ENCODE measurements around the gene NFATC2.

Gene NFATC2

GRCh38 chr20:51409192-51409880 lies 133.2 kb downstream of the NFATC2 start:
- no peak for DNase-seq

GRCh38 chr20:51404297-51405060 lies 138.0 kb downstream of the NFATC2 start:
- no peak for DNase-seq

GRCh38 chr20:51403466-51404220 lies 138.9 kb downstream of the NFATC2 start:
- no peak for DNase-seq

DNA sequence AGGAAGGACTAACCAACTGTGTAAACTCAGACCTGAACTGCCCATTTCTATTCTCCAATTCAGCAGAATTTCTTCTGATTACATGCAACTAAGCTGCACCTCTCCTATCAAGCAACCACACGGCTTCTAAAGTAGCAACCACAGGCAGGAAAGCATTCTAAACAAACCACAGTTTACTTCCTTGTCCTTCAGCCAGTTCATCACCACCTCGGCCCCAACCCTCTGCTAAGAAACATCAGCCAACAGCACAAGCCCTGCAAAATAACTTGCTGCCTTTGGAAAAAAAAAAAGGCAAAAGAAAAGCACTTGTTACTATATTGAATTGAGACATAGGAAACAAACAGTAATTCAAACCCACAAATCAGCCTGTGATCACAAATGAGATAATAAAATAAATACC lies 140.3 kb downstream of the NFATC2 start:
- no peak for DNase-seq

DNA sequence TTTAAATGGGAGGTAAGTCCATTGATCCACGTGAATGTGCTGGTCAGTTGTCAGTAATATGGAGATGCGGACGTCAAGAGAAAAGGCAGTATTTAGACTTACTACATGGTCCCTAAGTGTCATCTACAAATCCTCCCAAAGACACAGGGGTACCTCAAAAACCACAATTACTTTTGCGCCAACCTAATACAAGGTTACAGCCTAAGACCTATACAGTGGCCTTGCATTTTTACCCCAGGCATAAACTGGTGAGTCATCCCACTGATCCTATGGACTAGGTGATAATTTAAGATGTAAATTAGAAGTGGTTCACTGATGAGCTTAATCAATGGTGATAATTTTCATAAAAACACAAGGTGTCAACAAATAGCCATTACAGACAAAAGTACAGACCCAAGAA lies 141.0 kb downstream of the NFATC2 start:
- no peak for DNase-seq

DNA sequence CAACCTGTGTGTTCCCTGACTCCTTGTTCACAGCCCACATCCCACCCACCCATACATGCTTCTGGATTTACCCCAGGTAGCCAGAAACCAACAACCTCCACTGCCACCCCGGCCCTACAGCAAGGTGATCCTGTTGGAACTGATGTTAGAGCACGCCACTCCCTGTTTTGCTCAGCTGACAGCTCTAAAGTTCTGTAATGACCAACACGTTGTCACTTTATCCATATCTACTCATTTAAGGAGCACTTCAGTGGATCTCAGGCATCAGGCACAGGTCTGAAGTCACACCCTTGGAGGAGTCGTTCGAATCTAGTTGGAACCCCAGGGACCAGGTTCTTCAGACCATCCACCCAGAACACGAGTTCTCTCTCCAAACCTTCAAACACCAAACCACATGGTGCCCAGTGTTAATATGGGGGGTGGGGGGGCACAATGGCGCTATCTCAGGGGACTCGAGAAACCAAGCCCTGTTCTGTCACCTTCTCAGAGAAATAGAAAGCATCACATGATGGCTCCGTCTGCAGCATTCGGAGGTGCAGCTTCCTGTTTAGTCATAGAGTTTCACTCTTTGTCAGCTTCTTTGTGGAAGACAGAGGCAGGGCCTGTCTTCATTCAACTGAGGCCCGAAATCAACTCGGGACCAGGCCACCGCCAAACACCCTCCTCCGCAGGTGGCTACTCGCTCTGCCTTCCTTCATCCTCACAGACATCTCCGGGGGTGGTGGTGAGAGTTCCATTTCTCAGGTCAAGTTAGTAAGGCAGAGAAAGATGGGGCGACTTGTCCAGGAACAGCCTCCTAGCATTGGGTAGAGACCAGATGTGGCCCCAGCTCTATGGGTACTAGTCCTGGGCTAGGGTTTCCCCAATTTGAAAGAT lies 142.2 kb downstream of the NFATC2 start:
- DNase-seq, result no peak

DNA sequence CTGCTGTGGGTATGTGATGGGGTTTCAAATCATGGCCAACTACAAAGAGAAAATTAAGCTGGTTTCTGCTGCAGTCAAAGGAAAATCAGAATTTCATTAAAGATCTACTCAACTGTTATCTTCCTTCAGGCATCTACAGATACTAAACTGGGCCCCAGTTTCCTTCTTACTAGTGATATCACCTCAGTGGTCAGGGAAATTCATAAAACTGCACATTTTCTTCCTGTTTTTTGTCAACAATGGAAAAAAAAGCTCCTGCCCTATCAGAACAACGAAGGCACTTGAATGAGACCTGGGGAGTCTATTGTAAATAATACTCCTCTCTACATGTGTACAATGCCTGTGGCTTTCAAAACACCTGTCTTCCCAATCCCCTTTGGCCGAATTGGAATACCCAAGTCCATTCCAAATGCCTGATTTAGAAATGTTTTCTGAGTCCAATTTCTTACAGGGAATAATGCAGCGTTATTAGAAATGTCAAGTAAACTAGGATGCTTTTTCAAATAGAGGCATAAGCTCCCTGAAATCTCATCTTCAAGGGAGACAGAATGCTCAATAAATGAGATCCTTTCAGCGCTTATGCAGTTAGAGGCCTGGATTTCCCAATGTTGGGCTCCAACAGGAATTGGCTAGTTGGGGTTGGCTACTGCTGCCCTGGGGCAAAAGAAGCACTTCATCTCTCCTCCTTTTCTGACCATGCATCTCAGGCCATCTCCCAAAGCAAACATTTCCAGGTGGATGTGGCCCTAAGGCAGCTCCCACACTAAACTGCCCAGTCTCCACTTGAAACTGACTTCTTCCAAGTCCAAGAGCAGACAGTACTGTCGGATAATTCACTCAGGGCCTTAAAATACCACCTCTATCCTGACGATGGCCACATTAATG lies 143.3 kb downstream of the NFATC2 start:
- no peak for DNase-seq

DNA sequence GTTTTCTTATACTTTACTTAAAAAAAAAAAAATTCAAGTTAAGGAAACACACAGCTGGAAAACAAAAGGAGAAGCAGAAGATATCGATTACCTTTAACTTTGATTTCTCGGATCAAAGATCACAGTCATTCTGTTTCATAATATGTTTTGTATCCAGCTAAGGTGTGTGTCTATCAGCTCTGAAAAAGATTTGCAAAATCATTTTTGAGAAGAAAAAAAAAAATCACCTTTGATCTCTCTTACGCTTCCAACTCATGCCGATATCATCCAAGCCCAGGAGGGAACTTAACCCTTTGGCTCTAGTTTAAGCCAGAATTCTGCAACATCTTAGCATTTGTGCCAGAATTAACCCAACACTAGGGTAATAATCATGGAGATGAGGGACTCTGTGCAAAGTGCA lies 144.0 kb downstream of the NFATC2 start:
- no peak for DNase-seq

DNA sequence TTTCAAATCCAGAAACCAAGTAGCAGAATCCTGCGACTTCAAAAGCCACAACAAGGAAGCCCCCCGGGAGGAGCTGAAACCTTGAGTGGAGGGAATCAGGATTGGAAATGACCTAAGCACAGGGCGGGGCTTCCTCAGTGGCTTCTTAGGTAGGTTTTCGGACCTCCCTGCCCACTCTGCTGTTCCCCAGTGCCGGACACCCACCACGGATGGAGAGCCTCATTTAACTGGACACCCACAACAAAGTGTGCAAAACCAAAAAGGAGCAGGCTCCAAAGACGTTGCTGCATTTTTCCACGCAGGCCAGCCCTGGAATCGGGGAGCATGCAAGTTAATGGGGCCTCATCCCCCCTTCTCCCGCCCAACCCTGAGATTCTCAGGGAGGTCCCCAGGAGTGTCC lies 144.4 kb downstream of the NFATC2 start:
- no peak for DNase-seq

GRCh38 chr20:51397137-51397536 lies 145.4 kb downstream of the NFATC2 start:
- no peak for DNase-seq

DNA sequence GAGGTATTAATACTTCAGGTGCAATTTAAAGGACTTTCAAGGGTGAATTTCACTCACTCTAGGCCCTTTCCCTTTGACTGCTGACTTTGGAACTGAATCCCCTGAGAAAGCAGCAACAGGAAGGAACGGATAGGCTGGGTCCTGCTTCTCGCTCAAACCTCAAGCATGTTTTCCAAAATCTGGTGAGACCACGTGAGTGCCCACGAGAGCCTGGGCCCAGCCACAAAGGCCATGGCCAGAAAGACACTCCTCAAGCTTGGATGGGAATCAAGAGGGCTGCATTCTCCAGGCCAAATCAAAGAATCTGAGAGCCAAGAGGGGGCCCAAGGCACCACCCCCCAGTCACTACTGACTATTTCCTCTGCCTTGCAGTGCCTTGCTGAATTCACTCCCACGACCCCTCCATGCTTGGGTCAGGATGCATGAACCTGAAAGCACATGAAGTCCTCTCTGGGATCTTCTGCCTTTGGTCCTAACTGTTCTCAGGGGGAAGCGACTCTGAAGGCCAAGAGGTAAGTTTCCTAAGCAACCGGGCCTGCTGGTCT lies 146.1 kb downstream of the NFATC2 start:
- DNase-seq, result peak; percentile 60

DNA sequence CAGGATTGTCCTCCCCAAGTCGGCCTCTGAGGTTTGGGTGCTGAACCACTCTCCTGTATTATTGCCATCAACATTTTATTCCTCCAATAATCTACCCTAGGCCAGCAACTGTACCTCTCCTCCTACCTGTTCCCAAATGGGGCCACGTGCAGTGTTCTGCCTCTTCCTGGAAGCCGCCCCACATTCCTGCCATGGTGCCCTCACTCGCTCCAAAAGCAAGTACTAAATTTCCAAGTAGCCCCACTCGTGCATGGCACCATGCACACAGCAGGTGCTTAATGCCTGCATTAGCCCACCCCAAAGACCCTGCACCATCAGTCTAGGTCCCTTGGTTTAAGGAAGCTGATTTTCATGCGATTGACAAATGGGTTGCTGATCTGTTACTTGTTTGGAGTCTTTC lies 147.8 kb downstream of the NFATC2 start:
- DNase-seq, result no peak

- DNase-seq, result peak; percentile 36
Measured at GRCh38 chr20:51393571-51393970, 148.9 kb downstream of the NFATC2 start.

DNA sequence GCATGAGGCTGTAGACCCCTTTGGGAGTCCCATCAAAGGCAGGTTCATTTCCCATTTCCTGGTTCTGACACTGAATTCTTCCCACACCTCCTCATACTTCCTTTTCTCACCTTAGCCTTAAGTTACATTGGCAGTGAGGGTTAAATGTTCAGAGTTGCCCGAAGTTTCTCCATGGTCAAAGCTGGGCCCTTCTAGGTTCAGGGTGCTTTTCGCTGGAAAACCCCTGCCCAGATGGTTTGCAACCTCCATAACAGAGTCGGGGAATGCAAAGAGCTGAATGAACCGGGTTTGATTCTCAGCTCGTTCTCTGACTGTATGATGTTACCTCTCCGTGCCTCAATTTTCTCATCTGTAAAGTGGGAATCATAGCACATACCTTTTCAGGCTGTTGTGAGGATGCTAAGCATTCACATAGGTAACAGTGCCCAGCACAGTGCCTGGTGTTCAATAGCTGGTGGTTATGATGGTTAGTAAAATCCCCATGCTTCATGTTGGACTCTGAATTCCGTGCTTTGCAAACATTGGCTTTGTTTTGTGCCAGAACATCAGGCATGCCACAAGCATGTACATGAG lies 149.8 kb downstream of the NFATC2 start:
- no peak for DNase-seq

GRCh38 chr20:51391926-51392325 lies 150.6 kb downstream of the NFATC2 start:
- DNase-seq, result no peak

GRCh38 chr20:51389543-51390264 lies 152.8 kb downstream of the NFATC2 start:
- no peak for DNase-seq

- no peak for DNase-seq
Measured at GRCh38 chr20:51388756-51389542, 153.6 kb downstream of the NFATC2 start.

DNA sequence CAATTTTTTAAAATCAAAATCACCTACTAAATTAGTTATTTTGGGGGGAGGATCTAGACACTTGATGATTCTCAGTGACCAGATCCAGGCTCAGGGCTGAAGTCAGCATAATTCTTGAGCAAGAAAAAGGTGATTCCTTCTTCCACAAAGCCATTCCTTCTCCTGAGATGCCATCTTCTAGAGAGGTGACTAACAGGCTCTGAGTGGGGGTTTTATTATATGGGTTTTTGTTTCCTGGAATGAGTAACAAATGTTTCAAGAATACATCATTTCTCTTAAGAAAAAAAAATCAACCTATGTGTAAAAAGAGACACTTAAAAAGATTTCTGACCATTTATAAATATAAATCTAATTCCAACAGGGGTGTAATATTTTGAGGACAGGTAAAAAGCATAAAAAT lies 154.3 kb downstream of the NFATC2 start:
- DNase-seq, result no peak

GRCh38 chr20:51387125-51387875 lies 155.2 kb downstream of the NFATC2 start:
- no peak for DNase-seq

All from femur (tissue), 1 donor.